WI38 (cell line): ENCODE data around the gene OTOG.
"Not testable (repeated sequence)": the region's sequence is repeated elsewhere in the genome, so short reads cannot be mapped to it uniquely, and the experiment has no call there.

ENCODE experiments used
- H3K4me3 ChIP-seq: 2 replicates; pipeline ENCODE4 v1.5.1; 2011; ENCODE audit warnings: low read depth, mild to moderate bottlenecking, control low read depth, low read length
- CTCF ChIP-seq: IDR thresholded peaks from 2 replicates; pipeline ENCODE4 v1.5.1; 2012; ENCODE audit warnings: low read depth, mild to moderate bottlenecking, control low read depth, low read length

OTOG gene

GRCh38 chr11:17613983-17614382 is 66.9 kb downstream of the OTOG start:
- no peak overlapping the region for H3K4me3 ChIP-seq
- no peak for TF ChIP-seq CTCF

GRCh38 chr11:17622711-17623110 is 75.7 kb downstream of the OTOG start:
- H3K4me3 ChIP-seq = not testable (repeated sequence)

GRCh38 chr11:17629113-17629512 is 82.1 kb downstream of the OTOG start:
- no peak for TF ChIP-seq CTCF
- H3K4me3 ChIP-seq = no peak overlapping the region

GRCh38 chr11:17630936-17631335 is 83.9 kb downstream of the OTOG start:
- H3K4me3 ChIP-seq = no peak overlapping the region
- TF ChIP-seq CTCF = no peak

- TF ChIP-seq CTCF = no peak
- no peak overlapping the region for H3K4me3 ChIP-seq
Measured at GRCh38 chr11:17631702-17632365, 84.8 kb downstream of the OTOG start.

GRCh38 chr11:17633279-17633986 is 86.4 kb downstream of the OTOG start:
- no peak overlapping the region for H3K4me3 ChIP-seq
- TF ChIP-seq CTCF = no peak

GRCh38 chr11:17633987-17634775 is 87.1 kb downstream of the OTOG start:
- no peak overlapping the region for H3K4me3 ChIP-seq
- no peak for TF ChIP-seq CTCF
